Retina (tissue), 1 donor: ENCODE results near the gene IQCK.
"Not testable (repeated sequence)": the region's sequence is repeated elsewhere in the genome, so short reads cannot be mapped to it uniquely, and the experiment has no call there.

Source experiments
- DNase-seq: peaks from one replicate; pipeline ENCODE4 v3.0.0-alpha.2; 2016

The IQCK gene

GRCh38 chr16:19760356-19761060 is 42.4 kb downstream of the IQCK start:
- no peak for DNase-seq

- no peak for DNase-seq
These were observed 47.9 kb downstream of the IQCK start for GRCh38 chr16:19765860-19766553.

GRCh38 chr16:19766554-19766884 is 48.4 kb downstream of the IQCK start:
- no peak for DNase-seq

GRCh38 chr16:19766988-19767387 is 48.9 kb downstream of the IQCK start:
- DNase-seq, result no peak

GRCh38 chr16:19767497-19767896 is 49.4 kb downstream of the IQCK start:
- no peak for DNase-seq

- DNase-seq, result no peak
These were observed 51.2 kb downstream of the IQCK start for GRCh38 chr16:19769239-19769638.

GRCh38 chr16:19771040-19771439 is 53.0 kb downstream of the IQCK start:
- DNase-seq, result no peak

- peak; percentile 27 for DNase-seq
These were observed 53.7 kb downstream of the IQCK start for GRCh38 chr16:19771796-19772195.

GRCh38 chr16:19774024-19774423 is 56.0 kb downstream of the IQCK start:
- DNase-seq, result no peak

- no peak for DNase-seq
These were observed 58.1 kb downstream of the IQCK start for GRCh38 chr16:19776147-19776546.

GRCh38 chr16:19776565-19776964 is 58.5 kb downstream of the IQCK start:
- no peak for DNase-seq

- DNase-seq, result no peak
These were observed 62.2 kb downstream of the IQCK start for GRCh38 chr16:19780321-19780720.

GRCh38 chr16:19781226-19781625 is 63.2 kb downstream of the IQCK start:
- DNase-seq, result no peak

GRCh38 chr16:19783363-19784182 is 65.5 kb downstream of the IQCK start:
- no peak for DNase-seq

- DNase-seq, result no peak
These were observed 66.2 kb downstream of the IQCK start for GRCh38 chr16:19784183-19784736.

GRCh38 chr16:19785081-19785480 is 67.0 kb downstream of the IQCK start:
- DNase-seq, result no peak

GRCh38 chr16:19785512-19786130 is 67.5 kb downstream of the IQCK start:
- DNase-seq, result no peak

- DNase-seq, result not testable (repeated sequence)
These were observed 83.3 kb downstream of the IQCK start for GRCh38 chr16:19801369-19801768.

- not testable (repeated sequence) for DNase-seq
These were observed 83.8 kb downstream of the IQCK start for GRCh38 chr16:19801824-19802223.

- DNase-seq, result no peak
These were observed 84.5 kb downstream of the IQCK start for GRCh38 chr16:19802612-19803011.

GRCh38 chr16:19804538-19805323 is 86.7 kb downstream of the IQCK start:
- DNase-seq, result no peak

- no peak for DNase-seq
These were observed 87.5 kb downstream of the IQCK start for GRCh38 chr16:19805459-19806162.
